HK-2 (cell line): Measurements from ENCODE around the gene NHS.

Experiments
- DNase-seq: peaks from one replicate; pipeline ENCODE4 v3.0.0-alpha.2; 2018; ENCODE audit not compliant: unreplicated experiment

Gene NHS

GRCh38 chrX:17674601-17675000, 299.6 kb downstream of the NHS start:
- DNase-seq = no peak

DNA sequence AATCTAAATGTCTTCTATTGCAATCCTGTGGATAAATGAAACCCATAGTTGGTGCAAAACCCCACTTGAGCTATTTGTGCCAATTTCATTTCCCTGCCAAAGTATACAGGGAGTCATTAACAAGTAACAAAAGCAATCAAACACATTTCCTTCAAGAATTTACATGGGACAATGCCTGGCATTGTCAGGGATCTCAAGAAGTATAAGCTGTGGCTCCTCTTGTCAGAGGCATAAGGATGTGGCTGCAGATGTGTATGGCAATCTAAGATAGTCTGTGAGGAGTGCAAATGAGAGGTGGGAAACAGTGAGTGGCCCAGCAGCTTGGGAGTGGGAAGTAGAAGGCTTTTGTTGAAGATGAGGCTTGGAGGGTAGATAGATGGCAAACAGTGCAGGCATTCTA, 304.3 kb downstream of the NHS start:
- DNase-seq = no peak

GRCh38 chrX:17679820-17680219, 304.8 kb downstream of the NHS start:
- DNase-seq = no peak

DNA sequence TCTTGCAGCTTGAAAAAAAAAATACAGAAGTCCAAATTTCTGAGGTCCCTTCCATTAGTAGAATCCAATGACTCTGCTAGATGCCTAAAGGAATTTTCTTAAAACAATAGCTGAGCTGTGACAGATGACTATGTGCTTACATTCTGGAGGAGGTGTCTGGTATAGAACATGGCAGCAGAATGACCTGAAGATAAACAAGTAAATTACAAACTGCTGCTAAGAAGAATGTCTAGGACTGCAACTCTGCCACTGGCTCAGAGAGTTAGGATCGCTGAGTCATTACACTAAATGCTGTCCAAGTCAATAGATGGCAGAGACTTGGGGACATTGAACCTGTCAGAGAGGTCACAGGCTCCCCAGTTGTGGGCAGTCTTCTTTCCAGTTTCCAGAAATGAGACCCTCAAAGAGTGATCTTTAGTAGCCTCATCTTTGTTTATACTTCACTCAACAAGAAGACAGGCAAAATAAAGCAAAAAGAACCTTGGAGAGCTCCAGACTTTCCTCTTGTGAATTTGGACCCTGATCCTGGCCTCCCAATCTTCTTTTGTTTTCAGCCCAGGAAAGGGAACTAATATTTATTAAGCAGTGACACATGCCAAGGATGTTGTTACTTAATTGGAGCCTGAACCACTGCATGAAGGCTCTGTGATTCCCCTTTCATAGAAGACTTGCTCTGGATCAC, 305.9 kb downstream of the NHS start:
- DNase-seq = no peak

DNA sequence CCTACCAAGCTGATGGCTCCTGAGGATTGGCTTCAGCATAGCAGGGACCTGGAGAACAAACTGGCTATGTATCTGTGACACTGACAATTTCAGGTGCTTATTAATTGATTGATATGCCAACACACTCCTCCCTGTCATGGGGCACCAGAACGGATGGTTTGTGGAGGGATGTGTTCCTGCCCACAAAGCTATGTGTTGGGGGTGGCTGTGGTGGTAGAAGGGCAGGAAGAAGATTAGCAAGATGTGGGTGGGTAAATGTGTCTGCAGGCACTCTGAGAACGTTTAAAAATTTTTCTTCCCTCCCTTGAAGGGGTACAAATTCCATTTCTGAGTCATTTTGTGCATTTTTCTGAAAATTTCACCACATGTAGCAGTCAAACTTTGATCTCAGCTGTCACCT, 307.3 kb downstream of the NHS start:
- DNase-seq = no peak

GRCh38 chrX:17685026-17685425, 310.0 kb downstream of the NHS start:
- DNase-seq = no peak

GRCh38 chrX:17687648-17688047, 312.6 kb downstream of the NHS start:
- no peak for DNase-seq

GRCh38 chrX:17689971-17690409, 315.0 kb downstream of the NHS start:
- DNase-seq = peak; percentile 18

DNA sequence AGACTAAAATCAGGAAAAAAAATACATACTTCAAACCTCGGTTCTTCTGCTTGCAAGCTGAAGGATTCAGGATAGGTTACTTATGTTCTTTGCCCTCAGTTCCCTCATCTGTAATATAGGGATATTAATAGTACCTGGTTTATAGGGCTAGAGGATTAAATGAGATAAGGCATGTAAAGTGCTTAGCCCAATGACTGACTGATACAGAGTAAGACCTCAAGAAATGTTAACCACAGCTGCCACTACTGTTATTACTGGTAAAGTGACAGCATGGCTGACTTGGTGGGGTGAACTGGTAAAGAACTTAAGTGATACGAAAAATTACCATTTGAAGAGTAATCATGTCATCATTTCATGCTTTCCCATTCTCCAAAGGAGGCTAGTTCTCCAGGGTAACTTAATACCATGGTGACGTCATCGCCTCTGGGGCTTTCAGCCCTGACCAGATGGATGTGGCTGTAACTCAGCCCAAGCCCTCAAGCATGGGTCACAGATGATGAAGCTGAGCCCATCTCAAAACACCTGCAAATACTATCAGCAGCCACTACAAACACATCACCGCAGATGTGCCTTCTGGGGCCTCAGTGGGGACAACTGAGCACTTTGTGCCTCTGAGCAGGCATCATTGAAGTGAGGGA, 317.8 kb downstream of the NHS start:
- DNase-seq = no peak

DNA sequence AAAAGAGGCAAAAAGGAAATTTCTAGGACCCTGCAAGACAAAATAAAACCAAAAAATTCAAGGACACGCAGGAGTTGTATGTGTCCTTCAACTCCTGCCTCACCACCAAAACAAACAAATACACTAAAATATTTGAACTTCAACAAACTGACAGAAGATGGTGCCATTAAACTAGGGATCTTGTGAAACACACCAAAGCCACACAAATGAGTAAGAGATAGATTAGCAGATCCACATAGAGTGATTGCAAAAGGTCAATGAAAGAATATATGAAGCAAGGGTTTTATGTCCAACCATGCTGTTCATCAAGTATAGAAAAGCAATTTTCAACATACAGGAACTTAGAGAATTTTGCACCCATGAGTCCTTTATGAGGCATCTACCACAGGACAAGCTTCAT, 322.2 kb downstream of the NHS start:
- DNase-seq = no peak

DNA sequence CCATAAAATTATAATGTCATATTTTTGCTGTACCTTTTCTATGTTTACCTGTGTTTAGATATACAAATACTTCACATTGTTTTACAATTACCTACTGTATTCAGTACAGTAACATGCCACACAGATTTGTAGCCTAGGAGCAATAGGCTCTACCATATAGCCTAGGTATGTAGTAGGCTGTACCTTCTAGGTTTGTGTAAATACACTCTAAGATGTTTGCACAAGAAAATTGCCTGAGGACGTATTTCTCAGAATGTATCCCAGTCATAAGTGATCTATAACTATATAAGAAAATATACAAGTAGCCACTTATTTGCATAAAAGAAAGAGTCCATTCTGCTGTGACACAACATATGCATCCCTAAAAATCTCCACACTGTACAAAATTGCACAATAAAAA, 326.0 kb downstream of the NHS start:
- DNase-seq = no peak

- DNase-seq = no peak
Observed at GRCh38 chrX:17703201-17703600, 328.2 kb downstream of the NHS start.

DNA sequence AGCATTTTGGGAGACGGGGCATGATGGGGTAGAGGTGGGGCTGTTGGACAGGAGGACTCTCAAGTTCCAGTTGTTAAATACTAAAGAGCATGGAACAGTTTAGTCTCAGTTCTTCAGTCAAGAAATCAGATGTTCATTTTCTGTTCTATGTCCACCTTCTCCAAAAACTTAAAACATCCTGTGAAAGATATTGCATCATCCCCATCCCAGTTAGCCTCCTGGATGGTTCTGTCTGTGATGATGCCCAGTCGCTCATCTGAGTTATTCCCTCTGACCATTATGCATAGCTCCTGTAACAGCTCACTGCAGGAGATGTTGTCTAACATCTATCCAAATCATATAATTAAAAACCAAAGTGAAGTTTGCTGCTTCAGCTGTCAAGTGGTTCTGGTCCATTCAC, 330.2 kb downstream of the NHS start:
- no peak for DNase-seq

DNA sequence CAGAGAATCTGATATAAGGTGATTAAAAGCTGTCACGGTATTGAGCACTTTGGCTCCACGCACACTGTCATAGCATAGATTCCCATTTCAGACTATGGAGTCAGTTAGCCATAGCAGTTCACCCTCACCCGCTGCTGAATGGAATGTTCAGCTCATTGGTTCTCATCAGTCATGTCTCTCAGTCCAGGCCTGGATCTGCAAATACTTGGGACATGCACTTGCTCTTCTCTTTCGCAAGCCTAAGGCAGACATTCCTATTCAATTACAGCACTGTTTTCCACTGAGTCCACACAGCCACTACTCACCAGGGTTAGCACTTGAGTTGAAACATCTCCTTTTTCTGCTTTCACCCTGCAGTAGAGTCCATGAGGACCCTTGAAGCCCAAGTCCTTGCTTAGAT, 331.7 kb downstream of the NHS start:
- DNase-seq = peak; percentile 20

DNA sequence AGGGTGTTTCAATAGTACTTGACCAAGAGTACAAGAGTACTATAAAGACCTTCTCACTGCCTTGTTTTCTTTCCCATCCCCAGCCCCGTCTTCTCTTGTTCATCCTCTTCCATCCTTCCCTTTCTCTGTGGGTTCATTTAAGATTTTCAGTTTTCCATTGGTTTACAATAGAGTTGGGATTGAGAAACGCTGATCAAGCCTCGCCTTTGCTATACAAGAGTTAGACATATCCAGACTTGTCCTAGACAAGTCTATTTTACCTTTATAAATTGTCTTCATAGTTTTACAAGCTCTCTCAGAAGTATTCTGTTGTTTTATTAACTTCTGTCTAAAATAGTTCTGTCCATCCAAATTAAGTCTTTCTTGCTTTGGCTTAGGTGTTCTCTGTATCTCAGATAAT, 332.7 kb downstream of the NHS start:
- no peak for DNase-seq

GRCh38 chrX:17710871-17711301, 335.9 kb downstream of the NHS start:
- DNase-seq = no peak

GRCh38 chrX:17713288-17713687, 338.3 kb downstream of the NHS start:
- no peak for DNase-seq

- no peak for DNase-seq
Observed at GRCh38 chrX:17718649-17719165, 343.7 kb downstream of the NHS start.

- no peak for DNase-seq
Observed at GRCh38 chrX:17719711-17720110, 344.7 kb downstream of the NHS start.

GRCh38 chrX:17721715-17722114, 346.7 kb downstream of the NHS start:
- no peak for DNase-seq

DNA sequence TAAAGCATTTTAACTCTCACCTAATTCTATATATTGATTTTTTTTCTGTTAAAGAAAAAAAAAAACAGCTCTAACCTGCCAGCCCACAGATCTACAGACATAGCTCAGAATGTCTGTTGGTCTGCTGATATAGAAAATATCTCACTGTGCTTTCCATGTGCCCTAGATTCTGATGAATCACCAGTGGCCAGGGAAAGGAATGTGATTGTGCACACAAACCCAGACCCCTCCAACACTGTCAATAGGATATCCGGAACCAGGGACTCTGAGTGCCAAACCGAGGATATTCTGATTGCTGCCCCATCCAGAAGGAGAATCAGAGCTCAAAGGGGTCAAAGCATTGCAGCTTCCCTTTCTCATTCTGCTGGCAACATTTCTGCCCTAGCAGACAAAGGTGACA, 350.2 kb downstream of the NHS start:
- DNase-seq = no peak

- no peak for DNase-seq
Observed at GRCh38 chrX:17732138-17732783, 357.3 kb downstream of the NHS start.

- DNase-seq = no peak
Observed at GRCh38 chrX:17735406-17735805, 360.4 kb downstream of the NHS start.
